Sigmoid colon (tissue), 4 donors: ENCODE measurements around the gene RINL.

Experiments used
- POLR2AphosphoS5 ChIP-seq, 4 donors: sonication (generic); formaldehyde crosslinking; IDR thresholded peaks; one replicate each; pipeline ENCODE4 v1.6.1; 2017; ENCODE audit warnings: antibody characterized with exemption in 4 of 4
- TF ChIP-seq, protein P1 (sequence below), 4 experiments: fragments of 450-650 bp in 3 of 4; fragments of 200-600 bp in 1 of 4; IDR thresholded peaks; one replicate each; pipeline ENCODE4 v1.5.1; 2016 to 2019; ENCODE audit warnings: antibody characterized with exemption in 4 of 4, mild to moderate bottlenecking in 3 of 4, moderate library complexity in 2 of 4

DNA sequence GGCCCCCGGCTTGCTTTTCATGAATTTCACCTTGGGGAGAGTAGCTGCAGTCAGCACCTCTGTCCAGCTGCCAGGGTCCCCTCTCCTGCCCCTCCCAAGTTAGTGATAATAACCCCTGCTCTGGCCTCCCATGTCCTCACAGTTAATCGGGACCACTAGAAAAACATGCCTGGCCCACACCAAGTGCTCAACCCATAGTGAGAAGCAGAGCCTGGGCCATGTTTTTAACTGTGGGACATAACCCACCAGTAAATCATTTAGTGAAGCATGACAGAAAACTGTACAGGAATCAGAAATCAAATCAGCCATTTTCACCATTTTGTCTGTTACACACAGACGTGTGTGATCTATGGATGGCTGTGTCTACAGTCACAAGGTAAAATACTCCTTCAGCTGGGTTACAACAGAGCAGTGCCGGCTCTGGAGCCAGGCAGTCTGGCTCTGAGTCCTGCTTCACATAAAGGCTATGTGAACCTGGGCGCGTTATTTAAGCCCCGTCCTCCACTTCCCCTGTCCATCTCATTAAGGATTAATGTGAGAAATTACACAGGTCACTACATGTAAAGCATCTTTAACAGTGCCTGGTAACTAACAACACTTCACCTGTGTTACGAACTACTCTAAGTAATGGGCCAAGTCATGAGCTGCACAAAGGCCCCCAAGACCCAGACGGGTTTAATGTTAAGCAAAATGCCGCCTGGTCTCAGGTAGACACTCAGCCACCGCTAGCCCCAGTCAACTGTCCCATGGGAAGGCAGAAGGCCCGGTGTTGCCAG lies 38.9 kb downstream of the RINL start:
- TF ChIP-seq, protein P1, sequence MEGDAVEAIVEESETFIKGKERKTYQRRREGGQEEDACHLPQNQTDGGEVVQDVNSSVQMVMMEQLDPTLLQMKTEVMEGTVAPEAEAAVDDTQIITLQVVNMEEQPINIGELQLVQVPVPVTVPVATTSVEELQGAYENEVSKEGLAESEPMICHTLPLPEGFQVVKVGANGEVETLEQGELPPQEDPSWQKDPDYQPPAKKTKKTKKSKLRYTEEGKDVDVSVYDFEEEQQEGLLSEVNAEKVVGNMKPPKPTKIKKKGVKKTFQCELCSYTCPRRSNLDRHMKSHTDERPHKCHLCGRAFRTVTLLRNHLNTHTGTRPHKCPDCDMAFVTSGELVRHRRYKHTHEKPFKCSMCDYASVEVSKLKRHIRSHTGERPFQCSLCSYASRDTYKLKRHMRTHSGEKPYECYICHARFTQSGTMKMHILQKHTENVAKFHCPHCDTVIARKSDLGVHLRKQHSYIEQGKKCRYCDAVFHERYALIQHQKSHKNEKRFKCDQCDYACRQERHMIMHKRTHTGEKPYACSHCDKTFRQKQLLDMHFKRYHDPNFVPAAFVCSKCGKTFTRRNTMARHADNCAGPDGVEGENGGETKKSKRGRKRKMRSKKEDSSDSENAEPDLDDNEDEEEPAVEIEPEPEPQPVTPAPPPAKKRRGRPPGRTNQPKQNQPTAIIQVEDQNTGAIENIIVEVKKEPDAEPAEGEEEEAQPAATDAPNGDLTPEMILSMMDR (IDR thresholded peaks at IDR 0.05), result no peak
- TF ChIP-seq POLR2AphosphoS5 (IDR thresholded peaks at IDR 0.05), result no peak
